H1 (cell line): ENCODE measurements around the gene TOM1L2. TPM values are rescaled to one million over a fixed set of nuclear protein-coding genes. Genes with fewer than 3 reads are reported as not detected.

Experiments used
- BACH1 ChIP-seq: IDR thresholded peaks from 2 replicates; pipeline ENCODE4 v1.6.1; 2012; ENCODE audit warnings: low read length, improper control_type of control experiment
- CHD1 ChIP-seq: IDR thresholded peaks from 2 replicates; pipeline ENCODE4 v1.6.1; 2012; ENCODE audit warnings: low read depth, low read length, improper control_type of control experiment
- CHD2 ChIP-seq: IDR thresholded peaks from 2 replicates; pipeline ENCODE4 v1.6.1; 2012; ENCODE audit warnings: low read length, improper control_type of control experiment
- HDAC6 ChIP-seq: IDR thresholded peaks from one replicate; pipeline ENCODE4 v1.7.1; 2012; ENCODE audit warnings: low read depth, mild to moderate bottlenecking, inconsistent platforms, low read length, moderate library complexity
- JUN ChIP-seq: IDR thresholded peaks from 2 replicates; pipeline ENCODE4 v1.6.1; 2011; ENCODE audit warnings: low read depth, mild to moderate bottlenecking, improper control_type of control experiment, low read length
- KDM4A ChIP-seq: IDR thresholded peaks from one replicate; pipeline ENCODE4 v1.7.1; 2012; ENCODE audit warnings: low read depth, mild to moderate bottlenecking, moderate library complexity, low read length, inconsistent platforms; ENCODE audit not compliant: severe bottlenecking
- TAF7 ChIP-seq: optimal IDR thresholded peaks from 2 replicates; pipeline ENCODE3; 2011; ENCODE audit warnings: low read depth, mild to moderate bottlenecking, inconsistent platforms, low read length, moderate library complexity, borderline replicate concordance
- polyA plus RNA-seq, 7 experiments: library from polyadenylated mRNA; depleted of rRNA in 3 of 7; stranded (reverse) in 5 of 7; unstranded in 2 of 7; fragments of >200 nt in 5 of 7; fragments of 200-250 nt in 2 of 7; gene quantifications; 1 replicate in 5 of 7; 2 replicates in 1 of 7; 4 replicates in 1 of 7; pipeline versions ENCODE4 v1.2.1 to v1.2.3, GENCODE V29; 2011 to 2013; ENCODE audit warnings: missing spikeins in 2 of 7, mixed read lengths in 2 of 7
- total RNA-seq: library from RNA; stranded (reverse); fragmentation: NEBNext Ultra II Directional; extraction: Animal tissue kit (Norgen Biotek cat#: 25700); gene quantifications from 2 replicates; pipeline ENCODE4 v1.2.1, GENCODE V29; 2021
- TF ChIP-seq, protein P1 (sequence below): fragments of 300-600 bp; sonication (generic); IDR thresholded peaks from 2 replicates; pipeline ENCODE4 v1.7.1; 2012; ENCODE audit warnings: low read length, moderate library complexity, mild to moderate bottlenecking, inconsistent platforms; ENCODE audit not compliant: insufficient replicate concordance
- TF ChIP-seq, protein P2 (sequence below): IDR thresholded peaks from 2 replicates; pipeline ENCODE4 v1.6.1; 2012; ENCODE audit warnings: low read length, inconsistent platforms

Gene TOM1L2
- total and polyA plus RNA-seq, 2 of the 8 experiments (the other 6 are each of a cell fraction or from before 2014, with no cell fraction given), result 2.0 to 3.4 TPM

DNA sequence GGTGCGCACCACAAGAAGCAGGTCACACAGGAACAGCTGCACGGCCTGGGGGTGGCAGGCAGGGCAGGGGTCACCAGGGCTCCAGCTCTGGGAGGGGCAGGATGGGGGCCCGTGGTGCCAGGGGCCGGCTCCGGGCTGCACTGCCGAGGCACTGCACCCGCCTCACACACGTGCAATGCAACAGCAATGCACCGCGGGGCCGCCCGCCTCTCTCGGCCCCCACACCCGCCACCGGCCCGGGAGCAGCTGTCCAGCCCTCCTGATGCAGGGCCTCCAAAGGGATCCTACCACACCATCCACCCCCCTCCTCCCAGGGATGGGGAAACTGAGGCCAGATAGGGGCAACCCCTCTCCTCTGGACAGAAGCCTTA is 158.5 kb downstream of the TOM1L2 start (continued):
- TF ChIP-seq, protein P1, sequence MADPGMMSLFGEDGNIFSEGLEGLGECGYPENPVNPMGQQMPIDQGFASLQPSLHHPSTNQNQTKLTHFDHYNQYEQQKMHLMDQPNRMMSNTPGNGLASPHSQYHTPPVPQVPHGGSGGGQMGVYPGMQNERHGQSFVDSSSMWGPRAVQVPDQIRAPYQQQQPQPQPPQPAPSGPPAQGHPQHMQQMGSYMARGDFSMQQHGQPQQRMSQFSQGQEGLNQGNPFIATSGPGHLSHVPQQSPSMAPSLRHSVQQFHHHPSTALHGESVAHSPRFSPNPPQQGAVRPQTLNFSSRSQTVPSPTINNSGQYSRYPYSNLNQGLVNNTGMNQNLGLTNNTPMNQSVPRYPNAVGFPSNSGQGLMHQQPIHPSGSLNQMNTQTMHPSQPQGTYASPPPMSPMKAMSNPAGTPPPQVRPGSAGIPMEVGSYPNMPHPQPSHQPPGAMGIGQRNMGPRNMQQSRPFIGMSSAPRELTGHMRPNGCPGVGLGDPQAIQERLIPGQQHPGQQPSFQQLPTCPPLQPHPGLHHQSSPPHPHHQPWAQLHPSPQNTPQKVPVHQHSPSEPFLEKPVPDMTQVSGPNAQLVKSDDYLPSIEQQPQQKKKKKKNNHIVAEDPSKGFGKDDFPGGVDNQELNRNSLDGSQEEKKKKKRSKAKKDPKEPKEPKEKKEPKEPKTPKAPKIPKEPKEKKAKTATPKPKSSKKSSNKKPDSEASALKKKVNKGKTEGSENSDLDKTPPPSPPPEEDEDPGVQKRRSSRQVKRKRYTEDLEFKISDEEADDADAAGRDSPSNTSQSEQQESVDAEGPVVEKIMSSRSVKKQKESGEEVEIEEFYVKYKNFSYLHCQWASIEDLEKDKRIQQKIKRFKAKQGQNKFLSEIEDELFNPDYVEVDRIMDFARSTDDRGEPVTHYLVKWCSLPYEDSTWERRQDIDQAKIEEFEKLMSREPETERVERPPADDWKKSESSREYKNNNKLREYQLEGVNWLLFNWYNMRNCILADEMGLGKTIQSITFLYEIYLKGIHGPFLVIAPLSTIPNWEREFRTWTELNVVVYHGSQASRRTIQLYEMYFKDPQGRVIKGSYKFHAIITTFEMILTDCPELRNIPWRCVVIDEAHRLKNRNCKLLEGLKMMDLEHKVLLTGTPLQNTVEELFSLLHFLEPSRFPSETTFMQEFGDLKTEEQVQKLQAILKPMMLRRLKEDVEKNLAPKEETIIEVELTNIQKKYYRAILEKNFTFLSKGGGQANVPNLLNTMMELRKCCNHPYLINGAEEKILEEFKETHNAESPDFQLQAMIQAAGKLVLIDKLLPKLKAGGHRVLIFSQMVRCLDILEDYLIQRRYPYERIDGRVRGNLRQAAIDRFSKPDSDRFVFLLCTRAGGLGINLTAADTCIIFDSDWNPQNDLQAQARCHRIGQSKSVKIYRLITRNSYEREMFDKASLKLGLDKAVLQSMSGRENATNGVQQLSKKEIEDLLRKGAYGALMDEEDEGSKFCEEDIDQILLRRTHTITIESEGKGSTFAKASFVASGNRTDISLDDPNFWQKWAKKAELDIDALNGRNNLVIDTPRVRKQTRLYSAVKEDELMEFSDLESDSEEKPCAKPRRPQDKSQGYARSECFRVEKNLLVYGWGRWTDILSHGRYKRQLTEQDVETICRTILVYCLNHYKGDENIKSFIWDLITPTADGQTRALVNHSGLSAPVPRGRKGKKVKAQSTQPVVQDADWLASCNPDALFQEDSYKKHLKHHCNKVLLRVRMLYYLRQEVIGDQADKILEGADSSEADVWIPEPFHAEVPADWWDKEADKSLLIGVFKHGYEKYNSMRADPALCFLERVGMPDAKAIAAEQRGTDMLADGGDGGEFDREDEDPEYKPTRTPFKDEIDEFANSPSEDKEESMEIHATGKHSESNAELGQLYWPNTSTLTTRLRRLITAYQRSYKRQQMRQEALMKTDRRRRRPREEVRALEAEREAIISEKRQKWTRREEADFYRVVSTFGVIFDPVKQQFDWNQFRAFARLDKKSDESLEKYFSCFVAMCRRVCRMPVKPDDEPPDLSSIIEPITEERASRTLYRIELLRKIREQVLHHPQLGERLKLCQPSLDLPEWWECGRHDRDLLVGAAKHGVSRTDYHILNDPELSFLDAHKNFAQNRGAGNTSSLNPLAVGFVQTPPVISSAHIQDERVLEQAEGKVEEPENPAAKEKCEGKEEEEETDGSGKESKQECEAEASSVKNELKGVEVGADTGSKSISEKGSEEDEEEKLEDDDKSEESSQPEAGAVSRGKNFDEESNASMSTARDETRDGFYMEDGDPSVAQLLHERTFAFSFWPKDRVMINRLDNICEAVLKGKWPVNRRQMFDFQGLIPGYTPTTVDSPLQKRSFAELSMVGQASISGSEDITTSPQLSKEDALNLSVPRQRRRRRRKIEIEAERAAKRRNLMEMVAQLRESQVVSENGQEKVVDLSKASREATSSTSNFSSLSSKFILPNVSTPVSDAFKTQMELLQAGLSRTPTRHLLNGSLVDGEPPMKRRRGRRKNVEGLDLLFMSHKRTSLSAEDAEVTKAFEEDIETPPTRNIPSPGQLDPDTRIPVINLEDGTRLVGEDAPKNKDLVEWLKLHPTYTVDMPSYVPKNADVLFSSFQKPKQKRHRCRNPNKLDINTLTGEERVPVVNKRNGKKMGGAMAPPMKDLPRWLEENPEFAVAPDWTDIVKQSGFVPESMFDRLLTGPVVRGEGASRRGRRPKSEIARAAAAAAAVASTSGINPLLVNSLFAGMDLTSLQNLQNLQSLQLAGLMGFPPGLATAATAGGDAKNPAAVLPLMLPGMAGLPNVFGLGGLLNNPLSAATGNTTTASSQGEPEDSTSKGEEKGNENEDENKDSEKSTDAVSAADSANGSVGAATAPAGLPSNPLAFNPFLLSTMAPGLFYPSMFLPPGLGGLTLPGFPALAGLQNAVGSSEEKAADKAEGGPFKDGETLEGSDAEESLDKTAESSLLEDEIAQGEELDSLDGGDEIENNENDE, result no peak
- TF ChIP-seq HDAC6, result no peak
- no peak for TF ChIP-seq JUN
- no peak for TF ChIP-seq CHD2
- TF ChIP-seq TAF7, result no peak
- TF ChIP-seq KDM4A, result no peak
- no peak for TF ChIP-seq CHD1
- no peak for TF ChIP-seq BACH1
- TF ChIP-seq, protein P2, sequence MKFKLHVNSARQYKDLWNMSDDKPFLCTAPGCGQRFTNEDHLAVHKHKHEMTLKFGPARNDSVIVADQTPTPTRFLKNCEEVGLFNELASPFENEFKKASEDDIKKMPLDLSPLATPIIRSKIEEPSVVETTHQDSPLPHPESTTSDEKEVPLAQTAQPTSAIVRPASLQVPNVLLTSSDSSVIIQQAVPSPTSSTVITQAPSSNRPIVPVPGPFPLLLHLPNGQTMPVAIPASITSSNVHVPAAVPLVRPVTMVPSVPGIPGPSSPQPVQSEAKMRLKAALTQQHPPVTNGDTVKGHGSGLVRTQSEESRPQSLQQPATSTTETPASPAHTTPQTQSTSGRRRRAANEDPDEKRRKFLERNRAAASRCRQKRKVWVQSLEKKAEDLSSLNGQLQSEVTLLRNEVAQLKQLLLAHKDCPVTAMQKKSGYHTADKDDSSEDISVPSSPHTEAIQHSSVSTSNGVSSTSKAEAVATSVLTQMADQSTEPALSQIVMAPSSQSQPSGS, result no peak
